CD4-positive, alpha-beta memory T cell (primary cell): ENCODE data around the gene STXBP6. TPM values are rescaled to one million over a fixed set of nuclear protein-coding genes. Genes with fewer than 3 reads are reported as not detected.

ENCODE experiments used
- CTCF ChIA-PET: fragments of 350-600 bp; sonication (Branson Sonifier 250); formaldehyde crosslinking; loops from one replicate; lab custom pipeline; 2021; ENCODE audit warnings: inconsistent platforms; ENCODE audit not compliant: partially characterized antibody; lab: Charles Lee
- POLR2A ChIA-PET: fragments of 350-600 bp; sonication (Branson Sonifier 250); formaldehyde crosslinking; loops from one replicate; lab custom pipeline; 2021; ENCODE audit not compliant: partially characterized antibody; lab: Charles Lee
- DNase-seq, 5 donors: peaks; one replicate each; pipeline versions ENCODE4 v3.0.0 to v3.0.0-alpha.2; 2020 to 2022; ENCODE audit warnings: mixed read lengths in 1 of 5
- H3K27ac ChIP-seq: one replicate; pipeline ENCODE4 v1.7.0; 2013; ENCODE audit warnings: low read depth, low read length
- H3K27me3 ChIP-seq: 2 replicates; pipeline ENCODE4 v1.7.0; 2013; ENCODE audit warnings: mild to moderate bottlenecking, low read length, moderate library complexity; ENCODE audit not compliant: insufficient read depth
- H3K36me3 ChIP-seq: 2 replicates; pipeline ENCODE4 v1.7.0; 2013; ENCODE audit warnings: mild to moderate bottlenecking, low read length, moderate library complexity; ENCODE audit not compliant: insufficient read depth
- H3K4me1 ChIP-seq: 2 replicates; pipeline ENCODE4 v1.7.0; 2013; ENCODE audit warnings: mild to moderate bottlenecking, low read length, moderate library complexity; ENCODE audit not compliant: insufficient read depth
- H3K4me3 ChIP-seq, 2 donors: one replicate each; pipeline ENCODE4 v1.7.0; 2013; ENCODE audit warnings: low read length in 2 of 2, mild to moderate bottlenecking in 1 of 2
- H3K9me3 ChIP-seq, 2 donors: one replicate each; pipeline ENCODE4 v1.7.0; 2013; ENCODE audit warnings: low read length in 2 of 2, control low read depth in 1 of 2; ENCODE audit not compliant: control insufficient read depth in 1 of 2
- H3K27ac Mint-ChIP-seq, 7 donors: one replicate each; pipeline ENCODE4 v1.8.0; 2020 to 2021; ENCODE audit warnings: mixed read lengths in 7 of 7, mild to moderate bottlenecking in 6 of 7, inconsistent platforms in 3 of 7, moderate library complexity in 3 of 7
- H3K27me3 Mint-ChIP-seq, 2 donors: one replicate each; pipeline ENCODE4 v1.8.0; 2020 to 2021; ENCODE audit warnings: mixed read lengths in 2 of 2
- H3K36me3 Mint-ChIP-seq, 2 donors: one replicate each; pipeline ENCODE4 v1.8.0; 2020 to 2021; ENCODE audit warnings: mixed read lengths in 2 of 2, inconsistent platforms in 1 of 2, mild to moderate bottlenecking in 1 of 2
- H3K4me1 Mint-ChIP-seq, 4 donors: one replicate each; pipeline ENCODE4 v1.8.0; 2020 to 2021; ENCODE audit warnings: mixed read lengths in 4 of 4, mild to moderate bottlenecking in 1 of 4
- H3K4me3 Mint-ChIP-seq, 8 donors: one replicate each; pipeline ENCODE4 v1.8.0; 2020 to 2021; ENCODE audit warnings: mixed read lengths in 8 of 8, mild to moderate bottlenecking in 7 of 8, moderate library complexity in 6 of 8, inconsistent platforms in 3 of 8
- H3K9me3 Mint-ChIP-seq, 8 donors: one replicate each; pipeline ENCODE4 v1.8.0; 2020 to 2021; ENCODE audit warnings: mixed read lengths in 8 of 8, mild to moderate bottlenecking in 5 of 8, inconsistent platforms in 3 of 8, moderate library complexity in 1 of 8
- intact Hi-C: fragments of 100-400 bp; cut with micrococcal nuclease; formaldehyde crosslinking; loops from one replicate; pipeline ENCODE4 v1.15.1; 2023
- polyA plus RNA-seq, 2 donors: library from polyadenylated mRNA; unstranded; fragments of 300-500 nt; fragmentation: Illumina TruSeq; gene quantifications; one replicate each; pipeline ENCODE4 v1.2.3, GENCODE V29; 2021
- total RNA-seq, 2 experiments: library from RNA; stranded (reverse); gene quantifications; one replicate each; pipeline ENCODE4 v1.2.3, GENCODE V29; 2021

STXBP6 gene
- total and polyA plus RNA-seq, 4 experiments from 2014 or later, result not detected

- peaks cover 0 to 1% (median 0%) of the 10 kb centered on the region in 8 donors for H3K9me3 Mint-ChIP-seq
- DNase-seq, result no peak
- no peak overlapping the region for H3K4me3 Mint-ChIP-seq
- CTCF ChIA-PET, result no interaction called here
- H3K27ac ChIP-seq, result no peak overlapping the region
- H3K27me3 ChIP-seq, result no peaks in the 10 kb centered on the region
- intact Hi-C loops, result no loop called here
- POLR2A ChIA-PET, result no interaction called here
- no peaks in the 10 kb centered on the region for H3K4me1 ChIP-seq
- peaks cover 2 to 8% of the 10 kb centered on the region in 2 donors for H3K27me3 Mint-ChIP-seq
- no peaks in the 10 kb centered on the region for H3K36me3 ChIP-seq
- H3K36me3 Mint-ChIP-seq, result no peaks in the 10 kb centered on the region
- H3K27ac Mint-ChIP-seq, result no peak overlapping the region
- H3K4me1 Mint-ChIP-seq, result no peaks in the 10 kb centered on the region
- no peak overlapping the region for H3K4me3 ChIP-seq
- no peaks in the 10 kb centered on the region for H3K9me3 ChIP-seq
Observed at GRCh38 chr14:25004389-25004809, 45.5 kb downstream of the STXBP6 start.

DNA sequence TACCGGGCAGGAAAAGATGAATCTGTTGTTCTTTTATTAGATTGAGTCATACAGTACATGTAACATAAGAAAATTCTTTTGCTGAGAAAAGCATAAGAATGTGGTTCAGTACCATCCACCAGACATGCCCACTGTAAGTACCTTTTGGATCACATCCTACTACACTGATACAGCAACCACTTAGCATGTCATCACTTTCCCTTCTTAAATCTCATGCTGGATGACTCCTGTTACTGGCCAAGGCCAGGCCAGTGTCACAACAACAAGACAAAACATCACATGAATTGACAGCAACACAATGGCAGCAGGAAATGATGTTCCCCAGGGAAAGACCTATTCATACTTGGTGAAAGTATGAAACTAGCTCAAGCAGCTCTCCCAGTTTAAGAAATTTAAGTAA, 46.4 kb downstream of the STXBP6 start:
- POLR2A ChIA-PET, result no interaction called here
- no peak overlapping the region for H3K27ac ChIP-seq

DNA sequence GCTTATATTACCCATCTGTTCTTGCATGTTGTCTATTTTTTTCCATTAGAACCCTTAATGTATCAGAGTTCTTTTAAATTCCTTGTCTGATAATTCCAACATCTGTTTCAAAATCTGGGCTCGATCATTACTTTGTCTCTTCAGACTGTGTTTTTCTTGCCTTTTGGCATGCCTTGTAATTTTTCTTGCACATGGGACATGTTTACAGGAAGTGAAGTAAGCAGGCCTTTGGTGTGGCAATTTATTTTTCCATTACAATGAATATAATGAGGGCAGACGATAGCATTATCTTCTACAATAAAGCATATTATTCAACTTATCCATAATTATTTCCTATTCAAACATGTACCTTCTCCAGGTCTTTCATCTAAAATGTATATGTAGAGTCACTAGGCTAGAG, 48.3 kb downstream of the STXBP6 start:
- no peaks in the 10 kb centered on the region for H3K4me1 ChIP-seq
- intact Hi-C loops, result no loop called here
- Mint-ChIP-seq H3K4me3 (no peak overlapping the region), H3K9me3 (peaks cover 0 to 2% (median 0%) of the 10 kb centered on the region in 8 donors), H3K36me3 (no peaks in the 10 kb centered on the region), H3K4me1 (no peaks in the 10 kb centered on the region), H3K27ac (no peak overlapping the region), H3K27me3 (peaks cover 2 to 4% of the 10 kb centered on the region in 2 donors)
- DNase-seq, result no peak
- no peaks in the 10 kb centered on the region for H3K27me3 ChIP-seq
- H3K36me3 ChIP-seq, result no peaks in the 10 kb centered on the region
- H3K27ac ChIP-seq, result no peak overlapping the region
- H3K9me3 ChIP-seq, result no peaks in the 10 kb centered on the region
- POLR2A ChIA-PET, result no interaction called here
- CTCF ChIA-PET, result no interaction called here
- no peak overlapping the region for H3K4me3 ChIP-seq

More for the DNA sequence above, 46.4 kb downstream of the STXBP6 start:
- no peaks in the 10 kb centered on the region for H3K9me3 ChIP-seq
- no peaks in the 10 kb centered on the region for H3K9me3 Mint-ChIP-seq
- CTCF ChIA-PET, result no interaction called here
- no peak overlapping the region for H3K4me3 Mint-ChIP-seq
- no peak overlapping the region for H3K27ac Mint-ChIP-seq
- peaks cover 2 to 3% of the 10 kb centered on the region in 2 donors for H3K27me3 Mint-ChIP-seq
- no peaks in the 10 kb centered on the region for H3K4me1 Mint-ChIP-seq
- DNase-seq, result no peak
- no peaks in the 10 kb centered on the region for H3K4me1 ChIP-seq
- intact Hi-C loops, result no loop called here
- H3K27me3 ChIP-seq, result no peaks in the 10 kb centered on the region
- no peaks in the 10 kb centered on the region for H3K36me3 ChIP-seq
- no peaks in the 10 kb centered on the region for H3K36me3 Mint-ChIP-seq
- no peak overlapping the region for H3K4me3 ChIP-seq

- Histone ChIP-seq H3K4me1 (no peaks in the 10 kb centered on the region), H3K27me3 (no peaks in the 10 kb centered on the region), H3K27ac (no peak overlapping the region), H3K36me3 (no peaks in the 10 kb centered on the region), H3K9me3 (no peaks in the 10 kb centered on the region), H3K4me3 (no peak overlapping the region)
- ChIA-PET CTCF (no interaction called here), POLR2A (no interaction called here)
- DNase-seq, result no peak
- Mint-ChIP-seq H3K4me1 (no peaks in the 10 kb centered on the region), H3K36me3 (no peaks in the 10 kb centered on the region), H3K27me3 (peaks cover 2 to 4% of the 10 kb centered on the region in 2 donors), H3K9me3 (peaks cover 0 to 2% (median 0%) of the 10 kb centered on the region in 8 donors), H3K4me3 (no peak overlapping the region), H3K27ac (no peak overlapping the region)
- intact Hi-C loops, result no loop called here
Observed at GRCh38 chr14:25001156-25001555, 48.8 kb downstream of the STXBP6 start.

GRCh38 chr14:24999157-24999556, 50.8 kb downstream of the STXBP6 start:
- ChIA-PET POLR2A (no interaction called here), CTCF (no interaction called here)
- Histone ChIP-seq H3K9me3 (no peaks in the 10 kb centered on the region), H3K4me1 (no peaks in the 10 kb centered on the region), H3K4me3 (no peak overlapping the region), H3K36me3 (no peaks in the 10 kb centered on the region), H3K27me3 (no peaks in the 10 kb centered on the region), H3K27ac (no peak overlapping the region)
- no peak overlapping the region for H3K27ac Mint-ChIP-seq
- no peak overlapping the region for H3K4me3 Mint-ChIP-seq
- DNase-seq, result no peak
- H3K27me3 Mint-ChIP-seq, result peaks cover 2 to 4% of the 10 kb centered on the region in 2 donors
- peaks cover 0 to 2% (median 0%) of the 10 kb centered on the region in 8 donors for H3K9me3 Mint-ChIP-seq
- intact Hi-C loops, result no loop called here
- no peaks in the 10 kb centered on the region for H3K36me3 Mint-ChIP-seq
- no peaks in the 10 kb centered on the region for H3K4me1 Mint-ChIP-seq

GRCh38 chr14:24996930-24997725, 52.8 kb downstream of the STXBP6 start:
- Mint-ChIP-seq H3K4me3 (no peak overlapping the region), H3K27me3 (peaks cover 0 to 4% of the 10 kb centered on the region in 2 donors), H3K27ac (no peak overlapping the region), H3K36me3 (no peaks in the 10 kb centered on the region), H3K9me3 (peaks cover 0 to 2% (median 0%) of the 10 kb centered on the region in 8 donors), H3K4me1 (no peaks in the 10 kb centered on the region)
- DNase-seq, result no peak
- no peak overlapping the region for H3K4me3 ChIP-seq
- CTCF ChIA-PET, result no interaction called here
- H3K27me3 ChIP-seq, result no peaks in the 10 kb centered on the region
- H3K36me3 ChIP-seq, result no peaks in the 10 kb centered on the region
- POLR2A ChIA-PET, result no interaction called here
- no peaks in the 10 kb centered on the region for H3K9me3 ChIP-seq
- no peak overlapping the region for H3K27ac ChIP-seq
- no peaks in the 10 kb centered on the region for H3K4me1 ChIP-seq
- intact Hi-C loops, result no loop called here

DNA sequence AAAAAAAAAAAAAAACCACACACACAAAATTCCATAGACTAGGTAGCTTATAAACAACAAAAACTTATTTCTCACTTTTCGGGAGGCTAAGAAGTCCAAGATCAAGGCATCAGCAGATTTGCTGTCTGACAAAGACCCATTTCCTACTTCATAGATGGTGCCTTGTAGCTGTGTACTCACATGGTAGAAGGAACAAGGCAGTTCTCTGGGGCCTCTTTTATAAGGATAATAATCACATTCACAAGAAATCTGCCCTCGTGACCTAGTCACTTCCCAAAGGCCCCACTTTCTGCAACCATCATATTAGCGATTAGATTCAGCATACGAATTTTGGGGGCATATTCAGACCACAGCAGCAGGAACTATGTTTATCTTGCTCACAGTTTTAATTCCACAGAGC, 54.9 kb downstream of the STXBP6 start:
- no peak for DNase-seq
- H3K4me1 ChIP-seq, result no peaks in the 10 kb centered on the region
- H3K27ac ChIP-seq, result no peak overlapping the region
- Mint-ChIP-seq H3K4me3 (no peak overlapping the region), H3K27ac (no peak overlapping the region), H3K27me3 (peaks cover 0 to 2% of the 10 kb centered on the region in 2 donors), H3K36me3 (no peaks in the 10 kb centered on the region), H3K4me1 (no peaks in the 10 kb centered on the region), H3K9me3 (peaks cover 0 to 2% (median 0%) of the 10 kb centered on the region in 8 donors)
- ChIA-PET CTCF (no interaction called here), POLR2A (no interaction called here)
- H3K36me3 ChIP-seq, result no peaks in the 10 kb centered on the region
- intact Hi-C loops, result no loop called here
- no peaks in the 10 kb centered on the region for H3K9me3 ChIP-seq
- H3K4me3 ChIP-seq, result no peak overlapping the region
- no peaks in the 10 kb centered on the region for H3K27me3 ChIP-seq
